ENCODE results near the gene ADAM19.

ADAM19 gene

GRCh38 chr5:157575381-157576020, at the start of gene ADAM19:
Gene ADAM19, minus strand, starts transcription at chr5:157575775. Its CDS starts 79 bp downstream, at chr5:157575696.
- DNase-seq: peak; percentile 78

- no peak for DNase-seq
These were observed 48.6 kb upstream of the ADAM19 start for GRCh38 chr5:157624144-157624543.

GRCh38 chr5:157620776-157621175, 45.2 kb upstream of the ADAM19 start:
- no peak for DNase-seq

- no peak for DNase-seq
These were observed 42.7 kb upstream of the ADAM19 start for GRCh38 chr5:157618191-157618765.

GRCh38 chr5:157616785-157617184, 41.2 kb upstream of the ADAM19 start:
- DNase-seq: no peak

- no peak for DNase-seq
These were observed 38.0 kb upstream of the ADAM19 start for GRCh38 chr5:157613385-157614245.

GRCh38 chr5:157612581-157612980, 37.0 kb upstream of the ADAM19 start:
- DNase-seq: no peak

- DNase-seq: no peak
These were observed 36.2 kb upstream of the ADAM19 start for GRCh38 chr5:157611571-157612476.

GRCh38 chr5:157610990-157611389, 35.4 kb upstream of the ADAM19 start:
- no peak for DNase-seq

GRCh38 chr5:157608972-157609565, 33.5 kb upstream of the ADAM19 start:
- DNase-seq: no peak

GRCh38 chr5:157607371-157608161, 32.0 kb upstream of the ADAM19 start:
- peak; percentile 89 for DNase-seq

GRCh38 chr5:157606046-157606445, 30.5 kb upstream of the ADAM19 start:
- no peak for DNase-seq

GRCh38 chr5:157603333-157604190, 28.0 kb upstream of the ADAM19 start:
- peak; percentile 92 for DNase-seq

GRCh38 chr5:157602505-157602904, 26.9 kb upstream of the ADAM19 start:
- peak; percentile 81 for DNase-seq

GRCh38 chr5:157600252-157600651, 24.7 kb upstream of the ADAM19 start:
- no peak for DNase-seq

GRCh38 chr5:157599565-157599964, 24.0 kb upstream of the ADAM19 start:
- peak; percentile 44 for DNase-seq

- DNase-seq: peak; percentile 45
These were observed 22.9 kb upstream of the ADAM19 start for GRCh38 chr5:157598350-157598936.

- peak; percentile 76 for DNase-seq
These were observed 21.7 kb upstream of the ADAM19 start for GRCh38 chr5:157597277-157597676.

GRCh38 chr5:157596487-157596886, 20.9 kb upstream of the ADAM19 start:
- DNase-seq: peak; percentile 92

Measured in activated CD4-positive, alpha-beta T cell treated with anti-CD3 and anti-CD28 coated beads, Interleukin-2, Interleukin-6, amounts not matched to agents 100 ng/mL and 50 ng/mL, durations not matched to agents 16 hours and 8 hours (primary cell).